HG03575 (cell line): ENCODE measurements around the gene SH3PXD2A.

Experiments
- ATAC-seq: cut with Tn5 transposase; IDR thresholded peaks from one replicate; pipeline ENCODE4 v1.9.1; 2021; ENCODE audit not compliant: unreplicated experiment, insufficient number of reproducible peaks, low FRiP score; ENCODE audit errors: extremely low read depth

Gene SH3PXD2A

GRCh38 chr10:103578782-103579382 lies 276.5 kb downstream of the SH3PXD2A start:
- ATAC-seq = no peak

- ATAC-seq = no peak
Observed at GRCh38 chr10:103576862-103577261, 278.5 kb downstream of the SH3PXD2A start.

- no peak for ATAC-seq
Observed at GRCh38 chr10:103576076-103576471, 279.3 kb downstream of the SH3PXD2A start.

- ATAC-seq = no peak
Observed at GRCh38 chr10:103575416-103576075, 279.8 kb downstream of the SH3PXD2A start.

- ATAC-seq = no peak
Observed at GRCh38 chr10:103574097-103575061, 281.0 kb downstream of the SH3PXD2A start.

GRCh38 chr10:103573205-103573487 lies 282.2 kb downstream of the SH3PXD2A start:
- ATAC-seq = no peak

- no peak for ATAC-seq
Observed at GRCh38 chr10:103572347-103573204, 282.8 kb downstream of the SH3PXD2A start.

- ATAC-seq = no peak
Observed at GRCh38 chr10:103571656-103571975, 283.8 kb downstream of the SH3PXD2A start.

GRCh38 chr10:103570844-103571655 lies 284.3 kb downstream of the SH3PXD2A start:
- ATAC-seq = no peak

- ATAC-seq = no peak
Observed at GRCh38 chr10:103569896-103570295, 285.5 kb downstream of the SH3PXD2A start.

- no peak for ATAC-seq
Observed at GRCh38 chr10:103568505-103568904, 286.9 kb downstream of the SH3PXD2A start.

GRCh38 chr10:103566536-103566935 lies 288.8 kb downstream of the SH3PXD2A start:
- ATAC-seq = no peak

GRCh38 chr10:103564776-103565520 lies 290.4 kb downstream of the SH3PXD2A start:
- ATAC-seq = no peak

GRCh38 chr10:103564116-103564501 lies 291.3 kb downstream of the SH3PXD2A start:
- ATAC-seq = no peak

GRCh38 chr10:103563231-103564115 lies 291.9 kb downstream of the SH3PXD2A start:
- no peak for ATAC-seq

- ATAC-seq = no peak
Observed at GRCh38 chr10:103562383-103562782, 293.0 kb downstream of the SH3PXD2A start.

- ATAC-seq = no peak
Observed at GRCh38 chr10:103560886-103561285, 294.5 kb downstream of the SH3PXD2A start.
